Nephron progenitor cell (in vitro differentiated cells): ENCODE results near the gene FETUB.

Experiments
- DNase-seq: peaks from one replicate; pipeline ENCODE4 v3.0.0; 2021
- H3K27ac Mint-ChIP-seq: 2 replicates; pipeline ENCODE4 v1.8.0; 2021; ENCODE audit warnings: mild to moderate bottlenecking, moderate library complexity, mixed read lengths
- H3K27me3 Mint-ChIP-seq: 2 replicates; pipeline ENCODE4 v1.8.0; 2021; ENCODE audit warnings: mild to moderate bottlenecking, low read depth, mixed read lengths; ENCODE audit not compliant: poor library complexity
- H3K36me3 Mint-ChIP-seq: 2 replicates; pipeline ENCODE4 v1.8.0; 2021; ENCODE audit warnings: low read depth, mixed read lengths
- H3K4me1 Mint-ChIP-seq: 2 replicates; pipeline ENCODE4 v1.8.0; 2021; ENCODE audit warnings: mixed read lengths
- H3K4me3 Mint-ChIP-seq: 2 replicates; pipeline ENCODE4 v1.8.0; 2021; ENCODE audit warnings: mild to moderate bottlenecking, moderate library complexity, mixed read lengths
- H3K9me3 Mint-ChIP-seq: 2 replicates; pipeline ENCODE4 v1.8.0; 2021; ENCODE audit warnings: mild to moderate bottlenecking, moderate library complexity, mixed read lengths
- TF ChIP-seq, protein P1 (sequence below): fragments of 200-600 bp; sonication (generic); IDR thresholded peaks from 2 replicates; pipeline ENCODE4 v1.5.0; 2021; ENCODE audit warnings: antibody characterized with exemption

FETUB gene

GRCh38 chr3:186596568-186597287, 43.5 kb upstream of the FETUB start:
- Mint-ChIP-seq H3K27me3 (peaks cover 23% of the 10 kb centered on the region), H3K9me3 (no peaks in the 10 kb centered on the region), H3K4me3 (no peak overlapping the region), H3K36me3 (no peaks in the 10 kb centered on the region), H3K4me1 (peaks cover 30% of the 10 kb centered on the region), H3K27ac (no peak overlapping the region)
- DNase-seq = no peak
- TF ChIP-seq, protein P1, sequence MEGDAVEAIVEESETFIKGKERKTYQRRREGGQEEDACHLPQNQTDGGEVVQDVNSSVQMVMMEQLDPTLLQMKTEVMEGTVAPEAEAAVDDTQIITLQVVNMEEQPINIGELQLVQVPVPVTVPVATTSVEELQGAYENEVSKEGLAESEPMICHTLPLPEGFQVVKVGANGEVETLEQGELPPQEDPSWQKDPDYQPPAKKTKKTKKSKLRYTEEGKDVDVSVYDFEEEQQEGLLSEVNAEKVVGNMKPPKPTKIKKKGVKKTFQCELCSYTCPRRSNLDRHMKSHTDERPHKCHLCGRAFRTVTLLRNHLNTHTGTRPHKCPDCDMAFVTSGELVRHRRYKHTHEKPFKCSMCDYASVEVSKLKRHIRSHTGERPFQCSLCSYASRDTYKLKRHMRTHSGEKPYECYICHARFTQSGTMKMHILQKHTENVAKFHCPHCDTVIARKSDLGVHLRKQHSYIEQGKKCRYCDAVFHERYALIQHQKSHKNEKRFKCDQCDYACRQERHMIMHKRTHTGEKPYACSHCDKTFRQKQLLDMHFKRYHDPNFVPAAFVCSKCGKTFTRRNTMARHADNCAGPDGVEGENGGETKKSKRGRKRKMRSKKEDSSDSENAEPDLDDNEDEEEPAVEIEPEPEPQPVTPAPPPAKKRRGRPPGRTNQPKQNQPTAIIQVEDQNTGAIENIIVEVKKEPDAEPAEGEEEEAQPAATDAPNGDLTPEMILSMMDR = no peak

DNA sequence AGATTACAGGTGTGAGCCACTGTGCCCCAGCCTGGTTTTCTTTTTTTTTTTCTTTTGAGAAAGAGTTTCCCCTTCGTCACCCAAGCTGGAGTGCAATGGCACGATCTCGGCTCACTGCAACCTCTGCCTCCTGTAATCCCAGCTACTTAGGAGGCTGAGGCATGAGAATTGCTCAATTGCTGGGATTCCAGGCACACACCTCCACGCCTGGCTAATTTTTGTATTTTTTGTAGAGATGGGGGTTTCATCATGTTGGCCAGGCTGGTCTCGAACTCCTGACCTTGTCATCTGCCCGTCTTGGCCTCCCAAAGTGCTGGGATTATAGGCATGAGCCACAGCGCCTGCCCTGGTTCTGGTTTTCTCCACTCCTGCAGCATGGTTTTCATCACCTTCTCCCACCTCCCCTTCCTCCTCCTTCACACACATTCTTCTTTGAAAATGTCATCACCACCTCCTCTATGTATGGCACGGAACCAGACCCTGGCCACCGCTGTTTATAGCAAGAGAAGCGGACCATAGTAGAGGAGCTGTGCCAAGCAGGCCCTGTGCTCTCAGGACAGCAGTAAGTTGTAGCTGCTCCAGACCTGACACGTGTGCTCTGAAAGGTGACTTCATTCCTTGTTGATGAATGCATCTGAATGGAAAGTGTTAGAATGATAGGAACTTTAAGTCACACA, 42.0 kb upstream of the FETUB start:
- H3K27me3 Mint-ChIP-seq = peaks cover 31% of the 10 kb centered on the region
- TF ChIP-seq, protein P1 = no peak
- H3K9me3 Mint-ChIP-seq = no peaks in the 10 kb centered on the region
- peaks cover 30% of the 10 kb centered on the region for H3K4me1 Mint-ChIP-seq
- H3K4me3 Mint-ChIP-seq = no peak overlapping the region
- H3K36me3 Mint-ChIP-seq = no peaks in the 10 kb centered on the region
- H3K27ac Mint-ChIP-seq = no peak overlapping the region
- DNase-seq = no peak

DNA sequence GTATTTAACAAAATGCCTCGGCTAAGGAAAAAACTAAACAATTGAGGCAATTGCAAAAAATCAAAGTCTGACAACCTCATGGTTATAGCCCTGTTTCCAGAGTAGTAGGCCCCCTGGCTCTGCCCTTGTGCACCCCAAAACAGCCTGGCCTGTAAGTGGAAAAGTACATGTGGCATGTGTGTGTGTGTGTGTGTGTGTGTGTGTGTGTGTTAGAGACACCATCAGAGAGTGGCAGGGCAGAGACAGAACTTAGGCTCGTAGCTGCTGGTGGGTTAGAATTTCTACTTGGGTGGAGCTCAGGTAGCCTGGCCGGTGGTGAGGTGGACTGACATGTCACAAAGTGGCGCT, 41.4 kb upstream of the FETUB start:
- no peaks in the 10 kb centered on the region for H3K36me3 Mint-ChIP-seq
- peak overlapping the region; percentile 20 for H3K27ac Mint-ChIP-seq
- no peaks in the 10 kb centered on the region for H3K9me3 Mint-ChIP-seq
- H3K4me1 Mint-ChIP-seq = peaks cover 30% of the 10 kb centered on the region
- no peak overlapping the region for H3K4me3 Mint-ChIP-seq
- DNase-seq = no peak
- TF ChIP-seq, protein P1 = no peak
- H3K27me3 Mint-ChIP-seq = peaks cover 31% of the 10 kb centered on the region

DNA sequence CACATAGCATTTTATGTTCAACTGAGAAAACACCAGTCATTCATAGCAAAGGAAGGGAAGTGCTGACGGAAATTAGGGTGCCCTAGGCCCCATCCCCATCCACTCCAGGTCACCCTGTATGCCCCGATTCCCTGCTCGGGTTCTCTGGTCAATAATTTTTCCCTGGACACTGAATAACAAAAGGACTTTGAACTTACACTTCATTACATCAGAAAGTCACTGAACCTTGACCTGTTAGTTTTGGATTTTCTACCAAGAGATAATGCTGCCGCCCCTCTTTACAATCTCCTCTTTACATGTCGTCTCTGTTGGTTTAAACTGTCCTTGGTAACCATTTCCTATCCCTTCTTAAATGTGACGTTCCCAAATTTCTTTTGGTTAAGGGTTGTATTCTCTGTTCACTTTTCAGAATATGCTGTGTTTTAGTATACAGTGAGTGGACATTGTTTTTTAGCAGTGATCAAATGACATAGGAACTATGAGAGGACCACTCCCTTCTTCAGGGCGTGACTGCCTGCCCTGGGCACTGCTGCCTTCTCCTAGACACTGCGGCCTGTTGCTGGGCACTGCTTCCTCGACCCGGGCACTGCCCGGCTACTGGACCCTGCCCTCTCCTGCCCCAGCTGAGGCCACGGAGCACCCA, 40.9 kb upstream of the FETUB start:
- H3K36me3 Mint-ChIP-seq = no peaks in the 10 kb centered on the region
- DNase-seq = no peak
- TF ChIP-seq, protein P1 = no peak
- no peak overlapping the region for H3K4me3 Mint-ChIP-seq
- H3K9me3 Mint-ChIP-seq = no peaks in the 10 kb centered on the region
- H3K27ac Mint-ChIP-seq = peak overlapping the region; percentile 20
- peaks cover 28% of the 10 kb centered on the region for H3K4me1 Mint-ChIP-seq
- peaks cover 33% of the 10 kb centered on the region for H3K27me3 Mint-ChIP-seq

- Mint-ChIP-seq H3K36me3 (no peaks in the 10 kb centered on the region), H3K4me1 (peaks cover 23% of the 10 kb centered on the region), H3K9me3 (no peaks in the 10 kb centered on the region), H3K27ac (no peak overlapping the region), H3K4me3 (no peak overlapping the region), H3K27me3 (peaks cover 36% of the 10 kb centered on the region)
- no peak for DNase-seq
- TF ChIP-seq, protein P1 = no peak
Measured at GRCh38 chr3:186599785-186600166, 40.4 kb upstream of the FETUB start.
